Endothelial cell of umbilical vein (primary cell): ENCODE results near the gene NEO1. TPM values are rescaled to one million over a fixed set of nuclear protein-coding genes. Genes with fewer than 3 reads are reported as not detected.

Experiments used
- BruUV-seq: library from RNA; stranded (reverse); fragments of 400-500 nt; replicated peaks from 2 replicates; lab custom pipeline; 2021; lab: Mats Ljungman, UMichigan
- CTCF ChIA-PET: fragments of 300-600, 350-600 bp; sonication (Branson Sonifier 250); formaldehyde crosslinking; loops from one replicate; lab custom pipeline; 2021; ENCODE audit warnings: antibody characterized with exemption, inconsistent platforms; lab: Charles Lee
- POLR2A ChIA-PET: fragments of 300-600, 350-600 bp; sonication (Branson Sonifier 250); formaldehyde crosslinking; loops from one replicate; lab custom pipeline; 2021; ENCODE audit warnings: antibody characterized with exemption, inconsistent platforms; lab: Charles Lee
- DNase-seq: peaks from one replicate; pipeline ENCODE4 v3.0.0-alpha.2; 2011; ENCODE audit warnings: low read depth, low spot score
- FAIRE-seq: peaks from 2 replicates; lab custom pipeline; 2011; peaks lifted over from hg19 to GRCh38; lab: Jason Lieb, UNC
- H2AFZ ChIP-seq: 2 replicates; pipeline ENCODE4 v1.6.0; 2012; ENCODE audit warnings: low read depth, low read length, control low read depth, inconsistent platforms
- H3K27ac ChIP-seq: 2 replicates; pipeline ENCODE4 v1.5.1; 2011; ENCODE audit warnings: low read depth, mild to moderate bottlenecking, control low read depth, low read length, moderate library complexity; ENCODE audit not compliant: insufficient read depth
- H3K27me3 ChIP-seq, 2 experiments: 2 replicates each; pipeline versions ENCODE4 v1.6.0 to v1.6.1; 2011; ENCODE audit warnings: low read length in 2 of 2, mixed read lengths in 1 of 2; ENCODE audit not compliant: control insufficient read depth in 2 of 2, insufficient read depth in 2 of 2
- H3K36me3 ChIP-seq, 2 experiments: 2 replicates in 1 of 2; 3 replicates in 1 of 2; pipeline ENCODE4 v1.5.1; 2011; ENCODE audit warnings: low read length in 2 of 2, mild to moderate bottlenecking in 1 of 2, moderate library complexity in 1 of 2; ENCODE audit not compliant: control insufficient read depth in 2 of 2, insufficient read depth in 2 of 2; ENCODE audit errors: extremely low read depth in 1 of 2
- H3K4me1 ChIP-seq: 3 replicates; pipeline ENCODE4 v1.5.1; 2011; ENCODE audit warnings: mild to moderate bottlenecking, low read length; ENCODE audit not compliant: control insufficient read depth, insufficient read depth; ENCODE audit errors: extremely low read depth
- H3K4me2 ChIP-seq: 2 replicates; pipeline ENCODE4 v1.6.1; 2011; ENCODE audit warnings: low read length, control low read depth, mixed read lengths; ENCODE audit not compliant: insufficient read depth
- H3K4me3 ChIP-seq, 3 experiments: fragments of 200-600 bp in 1 of 3; sonication (generic), shearing (Covaris generic) in 1 of 3; replicated peaks in 1 of 3; 2 replicates each; pipeline ENCODE4 v1.5.1; 2011 to 2016; ENCODE audit warnings: control low read depth in 3 of 3, low read length in 3 of 3, mild to moderate bottlenecking in 2 of 3, inconsistent platforms in 1 of 3, low read depth in 1 of 3, moderate library complexity in 1 of 3; ENCODE audit not compliant: insufficient read depth in 1 of 3
- H3K79me2 ChIP-seq: 2 replicates; pipeline ENCODE4 v1.6.0; 2012; ENCODE audit warnings: low read length, inconsistent platforms; ENCODE audit not compliant: control insufficient read depth, insufficient read depth
- H3K9ac ChIP-seq: replicated peaks from 2 replicates; pipeline ENCODE3; 2011; ENCODE audit warnings: low read length, control low read depth; ENCODE audit not compliant: insufficient read depth; ENCODE audit errors: extremely low read depth
- H3K9me1 ChIP-seq: replicated peaks from 3 replicates; pipeline ENCODE4 v1.6.0; 2011; ENCODE audit warnings: mild to moderate bottlenecking, low read length; ENCODE audit not compliant: control insufficient read depth, insufficient read depth; ENCODE audit errors: extremely low read depth
- H3K9me3 ChIP-seq: replicated peaks from 2 replicates; pipeline ENCODE4 v1.5.1; 2012; ENCODE audit warnings: low read length, inconsistent platforms; ENCODE audit not compliant: control insufficient read depth, insufficient read depth
- H4K20me1 ChIP-seq: replicated peaks from 2 replicates; pipeline ENCODE3; 2011; ENCODE audit warnings: mild to moderate bottlenecking, low read length; ENCODE audit not compliant: control insufficient read depth, insufficient read depth; ENCODE audit errors: extremely low read depth
- EZH2 ChIP-seq: IDR thresholded peaks from 2 replicates; pipeline ENCODE4 v1.6.1; 2012; ENCODE audit warnings: borderline replicate concordance, low read depth, mild to moderate bottlenecking, moderate library complexity, low read length, inconsistent platforms; ENCODE audit not compliant: severe bottlenecking
- FOS ChIP-seq: IDR thresholded peaks from 2 replicates; pipeline ENCODE4 v1.6.1; 2011; ENCODE audit warnings: mild to moderate bottlenecking, low read length, moderate library complexity, borderline replicate concordance; ENCODE audit not compliant: insufficient read depth
- GATA2 ChIP-seq: IDR thresholded peaks from 2 replicates; pipeline ENCODE4 v1.7.0; 2011; ENCODE audit warnings: low read depth, mild to moderate bottlenecking, moderate library complexity, mixed read lengths, low read length; ENCODE audit not compliant: insufficient read length, insufficient read depth
- JUN ChIP-seq: IDR thresholded peaks from 2 replicates; pipeline ENCODE4 v1.6.1; 2011; ENCODE audit warnings: borderline replicate concordance, low read depth; ENCODE audit not compliant: insufficient read length, insufficient read depth
- MYC ChIP-seq: IDR thresholded peaks from one replicate; pipeline ENCODE4 v1.6.1; 2011; ENCODE audit warnings: mild to moderate bottlenecking, low read depth, low read length
- POLR2AphosphoS5 ChIP-seq: IDR thresholded peaks from 2 replicates; pipeline ENCODE4 v1.6.1; 2012; ENCODE audit warnings: low read depth, mild to moderate bottlenecking, control low read depth, low read length, moderate library complexity; ENCODE audit not compliant: insufficient read depth
- dilution Hi-C: fragments of 300-500 bp; cut with MboI; formaldehyde crosslinking; loops from one replicate; pipeline ENCODE4 v1.15.0; 2019; ENCODE audit warnings: low sequenced_read_pairs; ENCODE audit not compliant: extremely low pct_ligation_motif_present
- intact Hi-C: fragments of 100-400 bp; cut with micrococcal nuclease; formaldehyde crosslinking; loops from one replicate; pipeline ENCODE4 v1.10.0; 2022
- polyA plus RNA-seq, 4 experiments: library from polyadenylated mRNA; depleted of rRNA in 3 of 4; stranded (reverse) in 3 of 4; unstranded in 1 of 4; fragments of >200 nt; gene quantifications; 2 replicates each; pipeline versions ENCODE4 v1.2.1 to v1.2.3, GENCODE V29; 2011 to 2012; ENCODE audit warnings: missing spikeins in 1 of 4
- total RNA-seq: library from RNA; stranded (reverse); gene quantifications from 2 replicates; pipeline ENCODE4 v1.2.3, GENCODE V29; 2021
- TF ChIP-seq, protein P1 (sequence below), 2 donors: IDR thresholded peaks; 1 replicate in 1 of 2; 2 replicates in 1 of 2; pipeline ENCODE4 v1.5.1; 2011; ENCODE audit warnings: low read length in 2 of 2, mild to moderate bottlenecking in 2 of 2, moderate library complexity in 2 of 2, control low read depth in 1 of 2, inconsistent platforms in 1 of 2, low read depth in 1 of 2; ENCODE audit not compliant: insufficient read depth in 1 of 2; ENCODE audit errors: extremely low read depth in 1 of 2

Gene NEO1
- total and polyA plus RNA-seq, 2 donors (not counting 3 experiments of a cell fraction or from before 2014, with no cell fraction given) = 0.12 to 0.35 TPM

DNA sequence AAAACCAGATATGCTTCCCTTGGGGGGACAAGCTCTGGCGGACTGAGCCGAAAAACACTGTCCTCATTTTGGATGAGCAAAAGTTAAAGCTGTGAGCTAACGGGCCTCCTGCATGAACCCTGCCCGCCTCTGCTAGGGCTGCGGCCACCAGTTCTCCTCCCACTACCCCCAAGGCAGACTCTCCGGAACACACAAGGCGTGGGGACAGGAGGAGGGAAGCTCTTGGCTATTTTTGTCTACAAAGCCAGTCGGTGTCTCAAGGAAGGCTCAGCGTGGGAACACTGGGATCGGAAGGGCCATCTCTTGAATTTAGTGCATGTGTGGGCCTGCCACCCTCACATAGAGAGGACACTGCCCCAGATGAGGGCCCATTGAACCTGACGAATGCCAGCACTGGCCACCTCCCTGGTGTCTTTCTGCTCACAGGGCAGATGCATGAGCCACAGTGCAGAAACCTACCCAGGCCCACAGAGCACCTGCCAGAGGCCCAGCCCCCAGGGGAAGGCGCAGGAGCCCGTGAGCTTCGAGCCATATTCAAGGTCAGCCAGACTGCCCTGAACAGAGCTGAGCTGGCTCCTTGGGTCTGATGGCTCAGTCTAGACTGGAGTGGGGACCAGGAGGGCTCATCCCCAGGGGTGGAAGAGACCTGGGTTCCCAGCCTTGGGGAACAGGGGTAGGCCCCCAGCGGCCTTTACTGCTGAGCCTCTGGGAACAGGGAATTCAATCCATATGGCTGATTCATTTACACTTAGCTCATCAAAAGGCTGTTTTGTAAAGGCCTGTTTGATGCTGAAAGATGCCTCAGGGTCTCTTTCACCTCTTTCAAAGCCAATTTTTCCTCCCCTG, 278.2 kb downstream of the NEO1 start:
- Histone ChIP-seq H3K79me2 (no peaks in the 10 kb centered on the region), H3K27me3 (no peaks in the 10 kb centered on the region), H3K4me1 (no peaks in the 10 kb centered on the region), H2AFZ (no peak overlapping the region), H3K36me3 (no peaks in the 10 kb centered on the region), H3K4me3 (no peak overlapping the region), H3K9me1 (no peaks in the 10 kb centered on the region), H4K20me1 (no peaks in the 10 kb centered on the region), H3K9me3 (no peaks in the 10 kb centered on the region), H3K4me2 (no peak overlapping the region), H3K9ac (no peak overlapping the region), H3K27ac (no peak overlapping the region)
- no TSS peak for BruUV-seq
- no peak for DNase-seq
- intact Hi-C loops = no loop called here
- dilution Hi-C loops = no loop called here
- TF ChIP-seq EZH2 (no peak), FOS (no peak), POLR2AphosphoS5 (no peak), MYC (no peak), GATA2 (no peak), JUN (no peak)
- TF ChIP-seq, protein P1, sequence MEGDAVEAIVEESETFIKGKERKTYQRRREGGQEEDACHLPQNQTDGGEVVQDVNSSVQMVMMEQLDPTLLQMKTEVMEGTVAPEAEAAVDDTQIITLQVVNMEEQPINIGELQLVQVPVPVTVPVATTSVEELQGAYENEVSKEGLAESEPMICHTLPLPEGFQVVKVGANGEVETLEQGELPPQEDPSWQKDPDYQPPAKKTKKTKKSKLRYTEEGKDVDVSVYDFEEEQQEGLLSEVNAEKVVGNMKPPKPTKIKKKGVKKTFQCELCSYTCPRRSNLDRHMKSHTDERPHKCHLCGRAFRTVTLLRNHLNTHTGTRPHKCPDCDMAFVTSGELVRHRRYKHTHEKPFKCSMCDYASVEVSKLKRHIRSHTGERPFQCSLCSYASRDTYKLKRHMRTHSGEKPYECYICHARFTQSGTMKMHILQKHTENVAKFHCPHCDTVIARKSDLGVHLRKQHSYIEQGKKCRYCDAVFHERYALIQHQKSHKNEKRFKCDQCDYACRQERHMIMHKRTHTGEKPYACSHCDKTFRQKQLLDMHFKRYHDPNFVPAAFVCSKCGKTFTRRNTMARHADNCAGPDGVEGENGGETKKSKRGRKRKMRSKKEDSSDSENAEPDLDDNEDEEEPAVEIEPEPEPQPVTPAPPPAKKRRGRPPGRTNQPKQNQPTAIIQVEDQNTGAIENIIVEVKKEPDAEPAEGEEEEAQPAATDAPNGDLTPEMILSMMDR (IDR thresholded peaks at IDR 0.05; ENCODE audit: extremely low read depth in 1 of 2, insufficient read depth in 1 of 2, low read depth in 1 of 2, low read length in 2 of 2) = no peak
- ChIA-PET CTCF (interaction anchor here (1.1 kb wide), 1 partner anchor 46 kb away, joined by 3 read pairs; no protein-coding TSS in a partner anchor), POLR2A (no interaction called here)
- FAIRE-seq = no peak
